Mucosa of gallbladder (tissue), 1 donor: ENCODE measurements around the gene GTF2IRD1. TPM values are rescaled to one million over a fixed set of nuclear protein-coding genes. Genes with fewer than 3 reads are reported as not detected.
"Not testable (repeated sequence)": the region's sequence is repeated elsewhere in the genome, so short reads cannot be mapped to it uniquely, and the experiment has no call there.

Experiments
- DNase-seq: peaks from one replicate; pipeline ENCODE4 v3.0.0-alpha.2; 2020; ENCODE audit warnings: low spot score
- total RNA-seq: library from RNA; stranded (reverse); gene quantifications from one replicate; pipeline ENCODE4 v1.2.1, GENCODE V29; 2021
- donor health status: DM: no; HTN: no; CAD: no.

Gene GTF2IRD1
- total RNA-seq, 1 donor from 2014 or later, result 28.9 TPM

DNA sequence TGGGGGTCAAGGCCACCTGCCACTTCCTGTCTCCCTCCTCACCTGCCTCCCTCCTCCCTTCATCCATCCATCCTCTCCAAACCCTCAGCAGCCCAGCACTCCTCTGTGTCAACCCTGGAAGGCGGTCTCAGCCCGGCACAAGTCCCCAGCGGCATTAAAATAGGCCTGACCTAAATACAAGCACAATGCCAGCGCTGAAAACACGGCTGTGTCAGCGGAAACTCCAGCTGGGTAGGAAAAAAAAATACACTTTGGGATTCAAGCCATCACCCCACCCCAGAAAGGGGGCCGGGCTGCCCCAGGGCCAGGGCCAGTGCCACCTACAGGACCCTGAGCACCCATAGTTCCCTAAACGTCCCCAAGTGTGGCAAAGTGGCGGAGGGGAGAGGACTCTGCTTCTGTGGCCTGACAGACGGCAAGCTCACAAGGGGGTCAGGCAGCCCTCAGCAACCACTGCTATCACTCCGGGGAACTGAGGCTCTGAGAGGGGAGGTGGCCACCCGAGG lies 22.7 kb upstream of the GTF2IRD1 start:
- no peak for DNase-seq

DNA sequence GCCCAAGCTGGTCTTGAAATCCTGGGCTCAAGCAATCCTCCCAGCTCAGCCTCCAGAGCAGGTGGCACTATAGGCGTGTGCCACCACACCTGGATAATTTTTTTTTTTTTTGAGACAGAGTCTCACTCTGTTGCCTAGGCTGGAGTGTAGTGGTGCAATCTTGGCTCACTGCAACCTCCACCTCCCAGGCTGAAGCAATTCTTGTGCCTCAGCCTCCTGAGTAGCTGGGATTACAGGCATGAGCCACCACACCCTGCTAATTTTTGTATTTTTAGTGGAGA lies 16.5 kb upstream of the GTF2IRD1 start:
- DNase-seq, result not testable (repeated sequence)

DNA sequence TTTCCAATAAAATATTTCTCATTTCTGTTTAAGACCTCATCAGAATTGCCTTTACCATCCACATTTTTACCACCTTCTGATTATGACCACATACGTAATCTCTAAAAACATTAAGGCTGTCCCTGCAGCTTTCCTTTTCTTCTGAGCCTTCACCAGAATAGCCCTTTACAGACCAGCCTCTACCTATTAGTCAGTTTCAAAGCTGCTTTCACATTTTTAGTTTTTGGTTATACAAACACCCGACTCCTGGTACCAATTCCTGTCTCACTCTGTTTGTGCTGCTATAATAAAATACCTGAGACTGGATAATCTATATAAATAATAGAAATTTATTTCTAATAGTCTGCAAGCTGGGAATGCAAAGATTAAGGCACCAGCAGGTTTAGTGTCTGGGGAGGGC lies 15.4 kb upstream of the GTF2IRD1 start:
- no peak for DNase-seq

GRCh38 chr7:74439541-74439940 lies 14.2 kb upstream of the GTF2IRD1 start:
- no peak for DNase-seq

GRCh38 chr7:74440143-74440542 lies 13.6 kb upstream of the GTF2IRD1 start:
- not testable (repeated sequence) for DNase-seq

GRCh38 chr7:74441801-74442200 lies 11.9 kb upstream of the GTF2IRD1 start:
- no peak for DNase-seq

GRCh38 chr7:74443543-74444247 lies 10.0 kb upstream of the GTF2IRD1 start:
- no peak for DNase-seq

DNA sequence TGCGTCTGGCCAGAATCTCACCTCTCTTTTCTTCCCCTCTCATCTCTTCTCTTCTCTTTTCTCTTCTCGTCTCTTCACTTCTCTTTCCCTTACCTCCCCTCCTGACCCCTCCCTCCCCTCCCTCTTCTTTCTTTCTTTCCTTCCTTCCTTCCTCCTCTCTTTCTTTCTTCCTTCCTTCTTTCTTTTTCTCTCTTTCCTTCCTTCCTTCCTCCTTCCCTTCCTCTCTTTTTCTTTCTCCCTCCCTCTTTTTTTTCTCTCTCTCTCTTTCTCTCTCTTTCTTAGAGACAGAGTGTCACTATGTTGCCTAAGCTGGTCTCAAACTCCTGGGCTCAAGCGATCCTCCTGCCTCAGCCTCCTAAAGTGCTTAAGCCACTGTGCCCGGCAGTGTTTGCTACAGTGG lies 4.6 kb upstream of the GTF2IRD1 start:
- no peak for DNase-seq

DNA sequence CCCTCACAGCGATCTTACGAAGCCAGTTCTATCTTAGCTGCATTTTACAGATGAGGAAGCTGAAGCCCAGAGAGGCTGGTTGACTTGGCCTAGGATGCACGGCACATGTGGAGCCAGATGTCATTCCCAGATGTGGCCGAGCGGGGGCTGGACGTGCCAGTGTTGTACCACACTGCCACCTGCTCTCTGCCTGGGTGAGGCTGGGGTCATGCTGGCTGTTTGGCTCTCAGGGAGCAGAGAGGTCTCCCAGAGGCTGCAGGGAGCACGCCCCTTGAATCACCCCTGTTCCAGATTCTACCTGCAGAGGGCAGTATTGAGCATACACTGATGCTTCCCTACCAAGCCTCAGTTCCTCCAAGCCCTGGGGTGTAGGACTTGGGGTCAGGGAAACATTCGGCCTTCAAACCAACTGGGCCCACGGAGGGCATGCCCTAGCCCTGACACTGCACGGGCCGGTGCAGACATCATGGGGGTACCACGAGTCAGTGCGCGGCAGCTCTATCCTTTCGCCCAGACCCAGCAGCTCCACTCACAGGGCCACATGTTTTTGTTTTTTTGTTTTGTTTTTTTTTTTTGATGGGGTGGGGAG lies 3.8 kb upstream of the GTF2IRD1 start:
- DNase-seq, result peak; percentile 63

- no peak for DNase-seq
Observed at GRCh38 chr7:74452748-74453321, 871 bp upstream of the GTF2IRD1 start.

- DNase-seq, result no peak
Observed at GRCh38 chr7:74454021-74454924, 567 bp downstream of the GTF2IRD1 start.

DNA sequence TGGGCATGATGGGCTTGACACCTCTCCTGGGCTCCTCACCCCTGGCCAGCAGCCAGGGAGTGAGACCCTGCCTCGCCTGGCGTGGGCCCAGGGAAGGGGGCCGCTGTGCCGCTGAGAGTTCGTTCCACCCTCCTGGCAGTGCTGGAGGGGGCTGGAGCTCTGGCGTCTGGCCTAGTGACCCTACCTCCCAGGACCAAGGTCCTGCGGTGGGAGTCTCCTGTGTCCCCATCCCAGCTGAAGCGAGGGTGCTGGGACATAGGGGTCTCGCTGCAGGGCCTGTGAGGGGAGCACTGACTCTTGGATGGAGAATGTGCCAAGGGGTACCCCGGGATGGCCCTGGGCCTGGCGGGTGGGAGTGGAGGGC lies 1.2 kb downstream of the GTF2IRD1 start:
- no peak for DNase-seq

DNA sequence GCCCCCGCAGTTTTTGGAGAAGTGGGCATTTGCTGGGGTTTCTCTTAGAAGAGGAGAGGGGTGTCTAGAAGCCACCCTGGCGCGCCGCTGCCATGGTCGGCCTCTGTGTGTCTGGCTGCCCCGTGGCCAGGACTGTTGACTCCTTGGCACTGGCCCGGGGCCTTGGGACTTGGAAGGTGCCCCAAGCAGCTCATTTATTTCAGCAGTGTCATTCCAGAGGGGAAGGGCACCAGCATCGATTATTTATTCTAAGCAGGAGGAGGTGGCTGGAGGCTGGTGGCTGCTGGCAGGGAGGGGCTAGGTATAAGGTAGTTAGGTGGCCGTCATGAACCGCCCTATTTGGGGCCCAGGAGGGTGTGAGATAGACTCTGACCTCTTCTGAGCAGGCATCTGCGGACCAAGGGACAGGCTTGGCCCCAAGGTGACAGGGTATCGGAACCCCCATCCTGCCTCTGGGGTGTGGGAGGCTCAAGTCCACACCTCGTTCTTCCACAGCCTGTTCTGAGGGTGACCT lies 1.6 kb downstream of the GTF2IRD1 start:
- DNase-seq, result peak; percentile 69

GRCh38 chr7:74455928-74456327 lies 2.2 kb downstream of the GTF2IRD1 start:
- no peak for DNase-seq

DNA sequence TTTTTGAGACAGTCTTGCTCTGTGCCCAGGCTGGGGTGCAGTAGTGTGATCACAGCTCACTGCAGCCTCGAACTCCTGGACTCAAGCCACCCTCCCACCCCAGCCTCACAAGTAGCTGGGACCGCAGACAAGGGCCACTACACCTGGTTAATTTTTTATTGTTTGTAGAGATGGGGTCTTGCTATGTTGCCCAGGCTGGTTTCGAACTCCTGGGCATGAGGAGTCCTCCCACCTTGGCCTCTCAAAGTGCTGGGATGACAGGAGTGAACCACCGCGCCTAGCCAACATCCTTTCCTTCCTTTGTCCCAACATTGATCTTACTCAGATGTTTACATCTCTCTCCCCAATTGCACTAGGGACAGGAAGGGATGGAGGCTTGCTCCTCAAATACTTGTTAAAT lies 3.3 kb downstream of the GTF2IRD1 start:
- no peak for DNase-seq

- DNase-seq, result no peak
Observed at GRCh38 chr7:74461970-74462706, 8.4 kb downstream of the GTF2IRD1 start.

GRCh38 chr7:74462707-74463100 lies 9.0 kb downstream of the GTF2IRD1 start:
- no peak for DNase-seq

- peak; percentile 51 for DNase-seq
Observed at GRCh38 chr7:74464931-74465886, 11.5 kb downstream of the GTF2IRD1 start.

GRCh38 chr7:74466196-74466813 lies 12.6 kb downstream of the GTF2IRD1 start:
- peak; percentile 54 for DNase-seq

DNA sequence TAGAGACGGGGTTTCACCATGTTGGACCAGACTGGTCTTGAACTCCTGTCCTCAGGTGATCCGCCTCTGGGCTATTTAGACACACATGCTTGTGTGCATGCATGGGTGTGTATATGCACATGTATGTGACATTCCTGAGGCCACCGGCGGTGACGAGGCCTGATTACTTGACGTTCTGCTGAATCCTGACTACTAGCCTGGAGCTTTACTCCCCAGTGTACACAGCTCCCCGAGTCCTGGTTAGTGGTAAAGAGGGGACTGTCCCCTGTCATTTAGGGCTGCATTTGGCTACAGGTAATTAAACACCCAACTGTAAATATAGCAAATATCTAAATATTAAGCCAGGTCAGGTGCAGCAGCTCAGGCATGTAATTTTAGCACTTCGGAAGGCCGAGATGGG lies 14.2 kb downstream of the GTF2IRD1 start:
- no peak for DNase-seq
